ENCODE data around the gene BLCAP.
"Not testable (repeated sequence)": the region's sequence is repeated elsewhere in the genome, so short reads cannot be mapped to it uniquely, and the experiment has no call there.

The BLCAP gene

GRCh38 chr20:37527638-37528445, at the start of gene BLCAP:
Gene BLCAP (minus strand): TSS chr20:37527876. CDS start chr20:37519174, 8,702 bp downstream.
- peak; percentile 81 to 83 for DNase-seq (ENCODE audit: low read depth in 2 of 2)

- DNase-seq (ENCODE audit: low read depth in 2 of 2) = not testable (repeated sequence)
Observed at GRCh38 chr20:37577436-37577835, 49.8 kb upstream of the BLCAP start.

- no peak for DNase-seq (ENCODE audit: low read depth in 2 of 2)
Observed at GRCh38 chr20:37576911-37577310, 49.2 kb upstream of the BLCAP start.

- no peak for DNase-seq (ENCODE audit: low read depth in 2 of 2)
Observed at GRCh38 chr20:37575884-37576283, 48.2 kb upstream of the BLCAP start.

- no peak for DNase-seq (ENCODE audit: low read depth in 2 of 2)
Observed at GRCh38 chr20:37574199-37574890, 46.7 kb upstream of the BLCAP start.

GRCh38 chr20:37573626-37574198, 46.0 kb upstream of the BLCAP start:
- no peak for DNase-seq (ENCODE audit: low read depth in 2 of 2)

- no peak for DNase-seq (ENCODE audit: low read depth in 2 of 2)
Observed at GRCh38 chr20:37571033-37571432, 43.4 kb upstream of the BLCAP start.

- DNase-seq (ENCODE audit: low read depth in 2 of 2) = no peak
Observed at GRCh38 chr20:37570419-37570818, 42.7 kb upstream of the BLCAP start.

- DNase-seq (ENCODE audit: low read depth in 2 of 2) = no peak
Observed at GRCh38 chr20:37567671-37568588, 40.3 kb upstream of the BLCAP start.

GRCh38 chr20:37567331-37567665, 39.6 kb upstream of the BLCAP start:
- DNase-seq (ENCODE audit: low read depth in 2 of 2) = no peak

GRCh38 chr20:37566590-37567330, 39.1 kb upstream of the BLCAP start:
- no peak for DNase-seq (ENCODE audit: low read depth in 2 of 2)

- DNase-seq (ENCODE audit: low read depth in 2 of 2) = no peak
Observed at GRCh38 chr20:37565134-37565811, 37.6 kb upstream of the BLCAP start.

- no peak for DNase-seq (ENCODE audit: low read depth in 2 of 2)
Observed at GRCh38 chr20:37564388-37565133, 36.9 kb upstream of the BLCAP start.

GRCh38 chr20:37564016-37564387, 36.3 kb upstream of the BLCAP start:
- no peak for DNase-seq (ENCODE audit: low read depth in 2 of 2)

GRCh38 chr20:37562695-37563480, 35.2 kb upstream of the BLCAP start:
- no peak for DNase-seq (ENCODE audit: low read depth in 2 of 2)

GRCh38 chr20:37560629-37561028, 33.0 kb upstream of the BLCAP start:
- DNase-seq (ENCODE audit: low read depth in 2 of 2) = no peak

GRCh38 chr20:37559312-37560027, 31.8 kb upstream of the BLCAP start:
- no peak for DNase-seq (ENCODE audit: low read depth in 2 of 2)

GRCh38 chr20:37558779-37559178, 31.1 kb upstream of the BLCAP start:
- DNase-seq (ENCODE audit: low read depth in 2 of 2) = no peak
